GM18508 (cell line): ENCODE results near the gene N4BP2L1.
A peak's percentile ranks its signal among the peaks of the same experiment; 100 is the strongest.
"Not testable (repeated sequence)": the region's sequence is repeated elsewhere in the genome, so short reads cannot be mapped to it uniquely, and the experiment has no call there.

Experiments used
- ATAC-seq: cut with Tn5 transposase; IDR thresholded peaks from one replicate; pipeline ENCODE4 v1.9.1; 2021; ENCODE audit warnings: moderate number of reproducible peaks; ENCODE audit not compliant: insufficient read depth, unreplicated experiment

Gene N4BP2L1

DNA sequence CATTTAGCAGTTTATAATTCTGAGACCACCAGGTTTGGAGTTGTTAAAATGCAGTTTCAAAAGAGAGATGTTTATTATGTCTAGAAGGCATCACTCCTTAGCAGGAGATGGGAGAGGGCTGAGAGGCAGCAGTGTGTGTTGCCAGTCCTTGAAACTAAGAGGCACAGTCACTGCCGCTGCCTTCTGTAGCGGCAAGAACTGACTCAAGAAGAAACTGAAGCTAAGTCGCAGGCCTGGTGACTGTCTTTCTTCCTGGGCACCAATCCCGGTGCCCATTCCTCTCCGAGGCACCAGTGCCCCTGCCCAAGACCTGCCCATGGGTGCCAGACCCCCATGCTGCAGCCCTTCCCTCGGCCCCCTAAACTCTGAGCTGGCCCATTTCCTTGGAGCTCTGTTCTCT, 20.1 kb downstream of the N4BP2L1 start:
- no peak for ATAC-seq

DNA sequence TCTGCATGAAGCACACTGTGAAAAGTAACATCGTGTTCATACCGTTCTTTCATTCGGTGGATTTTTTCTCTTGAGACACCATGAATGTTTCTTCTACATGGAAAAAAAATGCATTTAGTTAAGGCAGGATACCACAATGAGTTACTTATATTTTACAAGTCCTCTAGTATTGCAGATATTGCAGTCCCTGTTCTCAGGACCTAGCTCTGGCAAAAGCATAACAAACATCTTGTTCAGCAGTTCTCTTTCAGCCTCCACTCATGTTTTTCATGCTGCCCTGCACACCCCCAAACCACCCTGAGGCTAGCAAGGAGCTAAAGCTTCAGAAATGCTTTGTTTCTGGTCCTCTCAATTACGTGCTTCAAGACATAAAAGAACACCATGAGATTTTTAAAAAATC, 24.8 kb downstream of the N4BP2L1 start:
- no peak for ATAC-seq

DNA sequence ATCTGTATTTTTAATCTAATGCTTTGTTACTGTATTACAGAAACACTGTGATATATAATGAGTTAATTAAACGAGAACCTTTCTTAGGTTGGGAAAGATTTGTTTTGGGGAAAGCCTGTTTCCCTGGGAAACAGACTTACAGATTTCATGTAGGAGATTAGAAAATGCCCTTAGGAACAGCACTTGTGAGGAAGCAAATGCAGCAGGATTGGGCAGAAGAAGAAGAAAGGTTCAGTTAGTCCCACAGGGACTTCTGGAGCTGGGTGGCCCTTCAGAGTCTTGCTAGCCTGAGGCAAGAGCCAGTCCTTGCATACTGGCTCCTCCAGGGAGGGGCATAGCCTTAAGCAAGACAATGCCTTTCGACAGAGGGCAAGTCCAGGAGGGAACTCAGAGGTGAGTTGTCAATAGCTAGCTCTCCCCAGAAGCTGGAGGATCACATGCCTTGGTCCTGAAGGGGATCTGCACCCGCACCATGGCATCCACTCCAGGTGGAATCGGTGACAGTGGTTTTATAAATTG, 36.8 kb downstream of the N4BP2L1 start:
- ATAC-seq: no peak

DNA sequence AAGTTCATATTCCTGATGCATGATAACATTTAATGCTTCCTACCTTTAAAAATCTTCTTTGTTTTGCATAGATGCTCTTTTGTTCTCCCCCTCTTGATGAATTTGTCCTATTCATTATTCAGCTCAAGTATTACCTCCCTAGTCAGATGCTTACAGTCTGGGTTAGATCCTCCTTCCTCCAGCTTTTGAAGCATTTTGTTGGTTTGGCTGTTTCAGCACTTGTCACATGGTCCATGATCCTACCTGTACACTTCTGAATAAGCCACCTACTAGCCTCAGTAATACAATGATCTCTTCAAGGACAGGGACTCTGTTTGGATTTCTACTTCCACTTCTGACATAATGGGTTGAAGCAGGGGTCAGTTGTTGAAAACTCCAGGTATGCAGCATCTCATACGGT, 37.4 kb downstream of the N4BP2L1 start:
- no peak for ATAC-seq

DNA sequence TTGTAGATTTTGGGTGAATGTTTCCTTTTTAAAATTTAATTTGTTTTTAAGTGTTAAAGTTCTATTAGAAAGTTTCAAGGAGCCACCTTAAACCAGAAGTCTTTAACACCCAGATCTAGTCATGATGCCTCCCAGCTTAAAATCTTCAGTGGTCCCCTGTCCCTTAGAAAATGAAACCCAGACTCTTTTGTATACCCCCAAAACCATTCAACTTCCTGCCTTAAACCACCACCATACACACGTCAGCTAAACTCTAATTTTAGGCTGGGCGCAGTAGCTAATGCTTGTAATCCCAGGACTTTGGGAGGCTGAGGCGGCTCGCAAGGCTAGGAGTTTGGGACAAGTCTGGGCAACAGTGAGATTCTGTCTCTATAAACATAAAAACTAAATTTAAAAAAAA, 37.9 kb downstream of the N4BP2L1 start:
- no peak for ATAC-seq

DNA sequence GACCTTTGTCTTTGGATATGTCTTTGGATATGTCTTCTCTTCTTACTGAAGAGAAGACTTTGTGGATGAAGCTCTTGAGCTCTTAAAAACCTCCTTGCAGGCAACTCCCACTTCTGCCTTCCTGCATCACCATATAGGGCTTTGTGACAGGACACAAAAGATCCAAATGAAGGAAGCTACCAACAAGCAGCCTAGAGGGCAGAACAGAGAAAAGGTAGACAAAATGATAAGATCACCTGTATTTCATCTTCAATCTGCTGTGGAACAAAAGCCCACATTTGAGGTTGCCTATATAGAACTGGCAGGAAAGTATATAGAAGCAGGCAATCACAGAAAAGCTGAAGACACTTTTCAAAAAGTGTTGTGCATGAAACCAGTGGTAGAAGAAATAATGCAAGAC, 42.5 kb downstream of the N4BP2L1 start:
- no peak for ATAC-seq

DNA sequence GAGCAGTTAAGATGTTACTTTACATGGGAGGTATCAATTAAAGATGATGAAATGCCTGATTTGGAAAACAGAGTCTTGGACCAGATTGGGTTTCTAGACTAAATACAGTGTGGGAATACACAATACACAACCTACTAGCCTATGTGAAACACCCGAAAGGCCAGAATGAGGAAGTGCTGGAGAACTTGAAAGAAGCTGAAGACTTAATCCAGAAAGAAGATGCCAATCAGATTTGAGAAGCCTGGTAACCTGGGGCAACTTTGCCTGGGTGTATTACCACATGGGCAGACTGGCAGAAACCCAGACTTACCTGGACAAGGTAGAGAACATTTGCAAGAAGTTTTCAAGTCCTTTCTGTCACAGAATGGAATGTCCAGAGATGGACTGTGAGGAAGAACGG, 43.2 kb downstream of the N4BP2L1 start:
- no peak for ATAC-seq

DNA sequence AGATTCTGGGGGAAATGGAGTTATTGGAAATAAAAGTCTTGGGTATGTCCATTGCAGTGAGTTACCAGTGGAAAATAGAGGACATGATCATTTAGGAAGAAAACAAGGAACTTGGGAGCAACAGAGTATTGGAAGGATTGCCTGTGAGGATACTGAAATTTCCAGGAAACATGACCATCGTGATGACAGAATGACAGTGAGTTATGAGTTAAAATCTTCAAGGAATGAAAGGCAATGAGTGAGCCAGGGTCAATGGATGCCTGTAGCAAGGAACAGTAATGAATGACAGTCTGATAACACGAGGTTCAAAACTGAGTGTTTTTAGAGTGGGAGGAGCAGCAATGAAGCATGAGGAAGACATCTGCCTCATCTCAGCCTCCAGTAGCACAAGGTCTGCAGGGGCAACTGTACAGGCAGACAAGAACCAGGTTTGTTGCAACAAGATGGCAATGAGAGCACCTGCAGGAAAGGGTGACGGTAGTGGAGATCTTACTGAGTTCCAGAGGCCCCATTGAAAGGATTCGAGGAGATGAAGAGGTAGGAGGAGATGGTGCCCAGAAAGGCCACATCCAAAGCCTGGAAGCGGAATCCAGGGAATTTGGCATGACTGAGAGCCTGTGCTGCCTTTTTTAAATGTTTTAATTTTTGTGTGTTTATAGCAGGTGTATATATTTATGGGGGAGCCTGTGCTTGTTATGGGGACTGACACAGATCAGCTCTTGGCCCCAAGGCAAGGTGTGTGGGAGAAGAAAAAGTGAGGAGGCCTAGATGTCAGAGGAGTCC, 43.9 kb downstream of the N4BP2L1 start:
- no peak for ATAC-seq

DNA sequence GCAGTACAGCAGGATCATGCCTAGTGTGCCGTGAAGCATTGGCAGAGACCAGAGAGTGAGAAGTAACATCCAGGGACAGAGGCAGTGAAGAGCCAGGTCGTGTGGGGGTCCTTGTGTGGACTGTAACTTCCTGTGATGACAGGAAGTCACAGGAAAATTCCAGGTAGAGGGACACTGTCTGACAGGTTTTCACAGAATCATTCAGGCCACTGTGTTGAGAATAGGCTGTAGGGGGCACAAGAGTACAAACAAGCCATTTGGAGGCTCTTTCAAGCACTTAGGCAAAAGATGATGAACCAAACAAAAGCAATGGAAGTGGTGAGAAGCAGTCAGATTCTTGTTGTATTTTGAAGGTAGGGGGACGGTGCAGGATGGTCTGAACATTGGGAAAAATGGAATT, 46.4 kb downstream of the N4BP2L1 start:
- ATAC-seq: no peak

DNA sequence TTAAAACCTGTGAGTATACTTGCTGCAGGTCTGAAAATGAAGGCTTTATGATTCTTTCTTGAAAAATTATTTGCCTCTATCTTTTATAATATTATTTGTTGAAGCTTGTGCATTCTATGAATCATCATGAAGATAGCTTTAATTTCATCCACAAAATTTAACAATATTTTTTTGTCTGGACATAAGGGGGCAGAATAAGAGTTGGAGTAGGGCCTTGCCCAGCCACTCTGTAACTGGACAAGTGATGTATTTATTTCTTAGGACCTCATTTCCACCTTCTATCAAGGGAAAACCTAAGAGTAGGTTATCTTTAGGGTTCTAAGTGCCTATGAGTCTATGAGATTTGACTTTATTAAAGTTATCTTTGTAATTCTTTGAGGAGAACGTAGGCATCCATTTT, 49.9 kb downstream of the N4BP2L1 start:
- no peak for ATAC-seq

DNA sequence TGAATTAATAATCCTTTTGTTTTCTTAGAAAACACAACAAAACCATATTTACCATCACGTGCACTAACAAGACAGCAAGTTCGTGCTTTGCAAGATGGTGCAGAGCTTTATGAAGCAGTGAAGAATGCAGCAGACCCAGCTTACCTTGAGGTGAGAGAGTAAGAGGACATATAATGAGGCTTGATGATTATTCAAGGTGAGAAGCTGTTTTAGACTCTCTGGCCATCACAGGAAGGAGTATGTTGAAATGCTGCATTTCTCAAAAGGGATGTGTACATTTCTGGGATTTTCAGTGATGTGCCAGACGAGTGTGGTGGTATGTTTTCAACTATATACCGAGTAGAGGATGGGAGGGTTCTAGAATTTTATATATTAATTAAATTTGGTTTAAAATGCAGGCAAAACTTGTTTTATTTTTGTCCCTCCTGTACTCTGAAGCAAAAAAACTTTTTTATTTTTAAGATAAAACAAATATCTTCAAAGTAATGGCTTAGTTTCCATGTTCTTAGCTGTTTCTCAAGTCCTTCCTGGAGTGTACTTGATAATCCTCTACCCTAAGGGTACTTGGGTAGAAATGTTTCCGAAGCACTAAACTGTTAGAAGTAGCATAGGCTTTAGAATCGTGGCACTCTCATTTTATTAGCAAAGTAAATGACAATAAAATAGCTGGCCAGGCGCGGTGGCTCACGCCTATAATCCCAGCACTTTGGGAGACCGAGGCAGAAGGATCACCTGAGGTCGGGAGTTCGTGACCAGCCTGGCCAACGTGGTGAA, 51.1 kb downstream of the N4BP2L1 start:
- ATAC-seq: no peak

DNA sequence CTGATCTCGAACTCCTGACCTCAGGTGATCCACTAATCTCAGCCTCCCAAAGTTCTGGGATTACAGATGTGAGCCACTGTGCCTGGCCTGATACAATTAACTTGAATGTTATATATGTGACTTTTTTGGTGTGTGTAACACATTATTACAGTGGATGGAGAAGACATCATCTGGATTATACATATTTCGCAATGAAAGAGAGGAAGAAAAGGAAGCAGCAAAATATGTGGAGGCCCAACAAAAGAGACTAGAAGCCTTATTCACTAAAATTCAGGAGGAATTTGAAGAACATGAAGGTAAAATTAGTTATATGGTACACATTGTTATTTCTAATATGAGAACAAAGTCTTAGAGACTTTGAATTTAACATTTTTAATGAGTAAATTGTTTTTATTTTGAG, 57.1 kb downstream of the N4BP2L1 start:
- no peak for ATAC-seq

DNA sequence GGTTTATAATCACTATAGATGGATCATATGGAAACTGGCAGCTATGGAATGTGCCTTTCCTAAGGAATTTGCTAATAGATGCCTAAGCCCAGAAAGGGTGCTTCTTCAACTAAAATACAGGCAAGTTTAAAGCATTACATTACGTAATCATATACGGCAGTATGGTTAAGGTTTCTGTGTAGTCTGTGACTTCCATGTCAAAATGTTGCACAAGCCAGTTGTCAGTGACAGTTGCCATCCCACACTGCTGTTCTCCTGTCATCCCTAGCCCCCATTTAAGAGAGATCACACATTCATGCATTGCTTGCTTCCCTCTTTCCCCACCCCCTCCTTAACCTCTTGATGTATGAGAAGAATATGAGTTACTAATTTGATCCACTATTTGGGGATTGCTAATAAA, 65.4 kb downstream of the N4BP2L1 start:
- ATAC-seq: no peak

DNA sequence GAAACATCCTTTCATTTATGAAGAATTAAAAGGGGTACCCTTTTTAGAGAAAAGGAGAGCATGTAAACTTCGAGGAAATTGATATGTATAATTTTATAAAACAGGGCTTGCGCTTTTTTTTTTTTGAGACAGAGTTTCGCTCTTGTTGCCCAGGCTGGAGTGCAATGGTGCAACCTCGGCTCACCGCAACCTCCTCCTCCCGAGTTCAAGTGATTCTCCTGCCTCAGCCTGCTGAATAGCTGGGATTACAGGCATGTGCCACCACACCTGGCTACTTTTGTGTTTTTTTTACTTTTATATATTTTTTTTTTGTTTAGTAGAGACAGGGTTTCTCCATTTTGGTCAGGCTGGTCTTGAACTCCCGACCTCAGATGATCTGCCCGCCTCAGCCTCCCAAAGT, 72.0 kb downstream of the N4BP2L1 start:
- not testable (repeated sequence) for ATAC-seq

DNA sequence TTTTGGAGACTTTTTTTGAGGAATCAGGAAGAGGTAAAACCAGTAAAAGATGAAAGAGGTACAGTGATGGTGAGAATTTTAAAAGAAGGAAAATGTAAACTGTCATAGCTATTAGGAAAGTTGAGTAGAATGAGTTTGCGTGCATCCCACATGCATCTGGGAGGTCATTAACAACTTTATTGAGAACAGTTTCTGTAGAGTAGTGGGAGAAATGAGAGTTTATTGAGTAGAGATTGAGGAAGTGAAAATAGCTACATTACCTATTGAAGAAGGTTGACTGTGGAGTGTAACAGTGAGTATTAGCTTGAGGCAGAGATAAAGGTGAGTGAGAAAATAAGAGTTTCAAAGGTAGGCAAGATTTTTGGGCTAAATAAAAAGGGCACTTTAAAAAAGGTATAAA, 73.9 kb downstream of the N4BP2L1 start:
- peak; percentile 78 for ATAC-seq

DNA sequence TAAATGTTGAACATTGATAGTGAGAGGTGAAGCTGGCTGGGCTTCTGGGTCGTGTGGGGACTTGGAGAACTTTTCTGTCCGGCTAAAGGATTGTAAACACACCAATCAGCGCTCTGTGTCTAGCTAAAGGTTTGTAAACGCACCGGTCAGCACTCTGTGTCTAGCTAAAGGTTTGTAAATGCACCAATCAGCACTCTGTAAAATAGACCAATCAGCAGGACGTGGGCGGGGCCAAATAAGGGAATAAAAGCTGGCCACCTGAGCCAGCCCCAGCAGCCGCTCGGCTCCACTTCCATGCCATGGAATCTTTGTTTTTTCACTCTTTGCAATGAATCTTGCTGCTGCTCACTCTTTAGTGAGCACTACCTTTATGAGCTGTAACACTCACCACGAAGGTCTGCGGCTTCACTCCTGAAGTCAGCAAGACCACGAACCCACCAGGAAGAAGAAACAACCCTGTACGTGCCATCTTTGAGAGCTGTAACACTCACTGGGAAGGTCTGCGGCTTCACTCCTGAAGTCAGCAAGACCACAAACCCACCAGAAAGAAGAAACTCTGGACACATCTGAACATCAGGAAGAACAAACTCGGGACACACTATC, 77.0 kb downstream of the N4BP2L1 start:
- not testable (repeated sequence) for ATAC-seq
